Sigmoid colon (tissue), 7 donors: ENCODE data around the gene C11orf86. TPM values are rescaled to one million over a fixed set of nuclear protein-coding genes. Genes with fewer than 3 reads are reported as not detected.

ENCODE experiments used
- DNase-seq: peaks from one replicate; pipeline ENCODE4 v3.0.0-alpha.2; 2019
- H3K27ac ChIP-seq, 4 donors: fragments of 200-600 bp; sonication (generic); one replicate each; pipeline ENCODE4 v1.5.1; 2016 to 2019; ENCODE audit warnings: mild to moderate bottlenecking in 1 of 4
- H3K27me3 ChIP-seq, 3 donors: fragments of 200-600 bp; sonication (generic); one replicate each; pipeline ENCODE4 v1.5.1; 2019; ENCODE audit warnings: mild to moderate bottlenecking in 1 of 3
- H3K36me3 ChIP-seq, 4 donors: fragments of 200-600 bp; sonication (generic); one replicate each; pipeline ENCODE4 v1.5.1; 2016 to 2019
- H3K4me1 ChIP-seq, 4 donors: fragments of 200-600 bp; sonication (generic); one replicate each; pipeline ENCODE4 v1.5.1; 2017 to 2019
- H3K4me3 ChIP-seq, 4 donors: fragments of 200-600 bp; sonication (generic); one replicate each; pipeline ENCODE4 v1.5.1; 2017 to 2019; ENCODE audit warnings: mild to moderate bottlenecking in 2 of 4, moderate library complexity in 1 of 4
- H3K9me3 ChIP-seq, 4 donors: fragments of 200-600 bp in 3 of 4; sonication (generic) in 3 of 4; one replicate each; pipeline versions ENCODE4 v1.5.1 to v1.6.1; 2013 to 2019
- EP300 ChIP-seq, 4 donors: sonication (generic); formaldehyde crosslinking; IDR thresholded peaks; one replicate each; pipeline ENCODE4 v1.6.1; 2017; ENCODE audit warnings: antibody characterized with exemption in 4 of 4
- POLR2A ChIP-seq, 2 donors: fragments of 450-650 bp; IDR thresholded peaks; one replicate each; pipeline ENCODE4 v1.6.1; 2016; ENCODE audit warnings: antibody characterized with exemption in 2 of 2, mild to moderate bottlenecking in 2 of 2, moderate library complexity in 2 of 2
- POLR2AphosphoS5 ChIP-seq, 4 donors: sonication (generic); formaldehyde crosslinking; IDR thresholded peaks; one replicate each; pipeline ENCODE4 v1.6.1; 2017; ENCODE audit warnings: antibody characterized with exemption in 4 of 4
- WGBS, 2 donors: extraction: QIAGEN DNeasy Blood & Tissue Kit; methylation state at CpG; one replicate each; pipeline ENCODE4 v1.1.7; 2013; 5-methylcytosine and 5-hydroxymethylcytosine counted together
- intact Hi-C: fragments of 100-400 bp; cut with DNase I; formaldehyde crosslinking; loops from one replicate; pipeline ENCODE4 v1.15.1; 2023
- polyA plus RNA-seq, 3 donors: library from polyadenylated mRNA; stranded (reverse); fragments of 200-250 nt; gene quantifications; one replicate each; pipeline ENCODE4 v1.2.3, GENCODE V29; 2013
- total RNA-seq, 4 donors: library from RNA; depleted of rRNA; stranded (reverse); fragments of >200 nt; gene quantifications; one replicate each; pipeline ENCODE4 v1.1.0, GENCODE V29; 2016
- TF ChIP-seq, protein P1 (sequence below), 4 experiments: fragments of 450-650 bp in 3 of 4; fragments of 200-600 bp in 1 of 4; IDR thresholded peaks; one replicate each; pipeline ENCODE4 v1.5.1; 2016 to 2019; ENCODE audit warnings: antibody characterized with exemption in 4 of 4, mild to moderate bottlenecking in 3 of 4, moderate library complexity in 2 of 4
- donor health status: healthy with polysubstance abuse.
- donor health status: Bipolar disorder and iron deficiency.
- donor health status: healthy.

The C11orf86 gene
- total and polyA plus RNA-seq, 7 donors = 61.0 to 297 (median 132) TPM; not detected in 4

GRCh38 chr11:66981976-66982578, 7.0 kb downstream of the C11orf86 start:
- H3K27me3 ChIP-seq = no peaks in the 10 kb centered on the region
- peaks cover 0 to 8% (median 6%) of the 10 kb centered on the region in 4 donors for H3K4me1 ChIP-seq
- no peak overlapping the region for H3K27ac ChIP-seq
- H3K9me3 ChIP-seq = peaks cover 0 to 7% (median 3%) of the 10 kb centered on the region in 4 donors
- no peak overlapping the region for H3K4me3 ChIP-seq
- no peaks in the 10 kb centered on the region for H3K36me3 ChIP-seq
- intact Hi-C loops = no loop called here
- WGBS, 2 donors = 4 to 12% methylated on average over 9 of the region's 9 CpGs
- DNase-seq = peak; percentile 85
- TF ChIP-seq POLR2AphosphoS5 (IDR thresholded peaks at IDR 0.05) (no peak), POLR2A (IDR thresholded peaks at IDR 0.05) (no peak), EP300 (IDR thresholded peaks at IDR 0.05) (no peak)
- TF ChIP-seq, protein P1, sequence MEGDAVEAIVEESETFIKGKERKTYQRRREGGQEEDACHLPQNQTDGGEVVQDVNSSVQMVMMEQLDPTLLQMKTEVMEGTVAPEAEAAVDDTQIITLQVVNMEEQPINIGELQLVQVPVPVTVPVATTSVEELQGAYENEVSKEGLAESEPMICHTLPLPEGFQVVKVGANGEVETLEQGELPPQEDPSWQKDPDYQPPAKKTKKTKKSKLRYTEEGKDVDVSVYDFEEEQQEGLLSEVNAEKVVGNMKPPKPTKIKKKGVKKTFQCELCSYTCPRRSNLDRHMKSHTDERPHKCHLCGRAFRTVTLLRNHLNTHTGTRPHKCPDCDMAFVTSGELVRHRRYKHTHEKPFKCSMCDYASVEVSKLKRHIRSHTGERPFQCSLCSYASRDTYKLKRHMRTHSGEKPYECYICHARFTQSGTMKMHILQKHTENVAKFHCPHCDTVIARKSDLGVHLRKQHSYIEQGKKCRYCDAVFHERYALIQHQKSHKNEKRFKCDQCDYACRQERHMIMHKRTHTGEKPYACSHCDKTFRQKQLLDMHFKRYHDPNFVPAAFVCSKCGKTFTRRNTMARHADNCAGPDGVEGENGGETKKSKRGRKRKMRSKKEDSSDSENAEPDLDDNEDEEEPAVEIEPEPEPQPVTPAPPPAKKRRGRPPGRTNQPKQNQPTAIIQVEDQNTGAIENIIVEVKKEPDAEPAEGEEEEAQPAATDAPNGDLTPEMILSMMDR (IDR thresholded peaks at IDR 0.05) = no peak

DNA sequence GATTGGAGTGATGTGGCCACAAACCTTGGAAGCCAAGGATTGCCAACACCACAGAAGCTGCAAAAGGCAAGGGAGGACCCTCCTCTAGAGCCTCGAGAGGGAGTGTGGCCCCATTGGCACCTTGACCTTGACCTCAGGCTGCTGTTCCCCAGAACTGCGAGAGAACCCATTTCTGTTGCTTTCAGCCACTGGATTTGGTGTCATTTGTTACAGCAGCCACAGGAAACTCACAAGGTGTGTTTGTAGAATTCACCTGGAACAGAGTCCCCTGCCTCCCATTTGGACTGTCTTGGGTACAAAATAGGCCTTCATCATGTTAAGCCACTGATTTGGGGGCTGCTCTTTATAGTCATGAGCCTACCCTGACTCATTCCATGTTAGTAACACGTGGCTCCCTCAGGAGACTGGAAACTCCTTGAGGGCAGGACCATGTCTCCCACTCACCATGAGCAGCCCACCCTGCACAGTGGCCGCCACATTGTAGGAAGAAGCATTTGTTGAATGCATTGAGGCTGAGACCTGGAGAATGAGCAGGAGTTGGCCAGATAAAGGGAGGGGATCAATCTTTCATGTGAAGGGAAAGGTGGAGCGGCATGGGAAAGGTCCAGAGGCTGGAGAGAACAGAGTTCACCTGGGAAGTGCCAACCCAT, 8.3 kb downstream of the C11orf86 start:
- peaks cover 0 to 7% (median 3%) of the 10 kb centered on the region in 4 donors for H3K9me3 ChIP-seq
- no peaks in the 10 kb centered on the region for H3K36me3 ChIP-seq
- no peak overlapping the region for H3K27ac ChIP-seq
- H3K4me3 ChIP-seq = no peak overlapping the region
- no peaks in the 10 kb centered on the region for H3K27me3 ChIP-seq
- DNase-seq = no peak
- H3K4me1 ChIP-seq = peaks cover 0 to 8% (median 6%) of the 10 kb centered on the region in 4 donors
- TF ChIP-seq, protein P1 (IDR thresholded peaks at IDR 0.05) = no peak
- TF ChIP-seq POLR2A (IDR thresholded peaks at IDR 0.05) = no peak
- TF ChIP-seq POLR2AphosphoS5 (IDR thresholded peaks at IDR 0.05) = no peak
- intact Hi-C loops = no loop called here
- WGBS, 2 donors = 90% methylated on average over 5 of the region's 5 CpGs

GRCh38 chr11:66985508-66986177, 10.5 kb downstream of the C11orf86 start:
- peaks cover 0 to 8% (median 6%) of the 10 kb centered on the region in 4 donors for H3K4me1 ChIP-seq
- no peaks in the 10 kb centered on the region for H3K9me3 ChIP-seq
- TF ChIP-seq POLR2AphosphoS5 (IDR thresholded peaks at IDR 0.05) (no peak), EP300 (IDR thresholded peaks at IDR 0.05) (no peak), POLR2A (IDR thresholded peaks at IDR 0.05) (no peak)
- TF ChIP-seq, protein P1 (IDR thresholded peaks at IDR 0.05) = no peak
- no peak overlapping the region for H3K4me3 ChIP-seq
- H3K36me3 ChIP-seq = no peaks in the 10 kb centered on the region
- no peaks in the 10 kb centered on the region for H3K27me3 ChIP-seq
- no peak overlapping the region for H3K27ac ChIP-seq
- intact Hi-C loops = no loop called here
- DNase-seq = no peak
- 84 to 92% methylated on average over 8 of the region's 8 CpGs for WGBS, 2 donors

DNA sequence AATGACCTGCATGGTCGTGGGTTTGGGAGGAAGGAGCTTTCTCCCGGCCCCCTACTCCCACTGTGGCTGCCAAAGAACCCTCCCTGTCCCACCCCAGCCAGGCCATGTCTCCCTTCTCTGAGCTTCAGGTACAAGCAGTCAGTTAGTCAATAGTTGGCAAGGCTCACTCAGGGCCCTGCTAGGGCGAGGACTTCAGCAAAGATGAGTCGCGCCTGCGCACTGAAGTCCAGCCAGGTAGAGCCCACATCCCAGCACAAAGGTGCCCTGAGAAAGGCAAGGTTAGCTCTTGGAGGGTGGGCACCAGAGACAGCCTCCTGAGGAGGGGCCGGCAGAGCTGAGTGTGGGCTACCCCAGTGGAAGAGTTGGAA, 11.1 kb downstream of the C11orf86 start:
- no peak for TF ChIP-seq EP300 (IDR thresholded peaks at IDR 0.05)
- TF ChIP-seq, protein P1 (IDR thresholded peaks at IDR 0.05) = no peak
- TF ChIP-seq POLR2A (IDR thresholded peaks at IDR 0.05) = no peak
- no peak for TF ChIP-seq POLR2AphosphoS5 (IDR thresholded peaks at IDR 0.05)
- no peak overlapping the region for H3K4me3 ChIP-seq
- intact Hi-C loops = no loop called here
- WGBS, 2 donors = 89 to 92% methylated on average over 7 of the region's 7 CpGs
- no peak overlapping the region for H3K27ac ChIP-seq
- peaks cover 0 to 8% (median 6%) of the 10 kb centered on the region in 4 donors for H3K4me1 ChIP-seq
- H3K36me3 ChIP-seq = no peaks in the 10 kb centered on the region
- no peaks in the 10 kb centered on the region for H3K27me3 ChIP-seq
- H3K9me3 ChIP-seq = no peaks in the 10 kb centered on the region
- no peak for DNase-seq
